Ascending aorta (tissue), 2 donors: Measurements from ENCODE around the gene TENT5A. TPM values are rescaled to one million over a fixed set of nuclear protein-coding genes. Genes with fewer than 3 reads are reported as not detected.

Experiments
- DNase-seq, 2 donors: peaks; one replicate each; pipeline ENCODE4 v3.0.0-alpha.2; 2019; ENCODE audit warnings: low spot score in 2 of 2
- H3K27ac ChIP-seq, 2 donors: fragments of 200-600 bp; sonication (generic); one replicate each; pipeline ENCODE4 v1.5.1; 2016 to 2017; ENCODE audit warnings: mild to moderate bottlenecking in 1 of 2
- H3K27me3 ChIP-seq: fragments of 200-600 bp; sonication (generic); one replicate; pipeline ENCODE4 v1.5.1; 2017
- H3K36me3 ChIP-seq, 2 donors: fragments of 200-600 bp; sonication (generic); one replicate each; pipeline ENCODE4 v1.5.1; 2016
- H3K4me1 ChIP-seq, 2 donors: fragments of 200-600 bp; sonication (generic); one replicate each; pipeline ENCODE4 v1.5.1; 2016 to 2017; ENCODE audit warnings: mild to moderate bottlenecking in 1 of 2
- H3K4me3 ChIP-seq, 2 donors: fragments of 200-600 bp; sonication (generic); one replicate each; pipeline ENCODE4 v1.5.1; 2016 to 2017; ENCODE audit warnings: mild to moderate bottlenecking in 1 of 2
- H3K9me3 ChIP-seq, 2 donors: fragments of 200-600 bp; sonication (generic); one replicate each; pipeline ENCODE4 v1.5.1; 2016
- CTCF ChIP-seq, 3 experiments: fragments of 200-600 bp in 2 of 3; fragments of 450-650 bp in 1 of 3; sonication (generic) in 2 of 3; IDR thresholded peaks; one replicate each; pipeline ENCODE4 v1.5.1; 2016 to 2019; ENCODE audit warnings: antibody characterized with exemption in 3 of 3, mild to moderate bottlenecking in 1 of 3, moderate library complexity in 1 of 3
- intact Hi-C: fragments of 100-400 bp; cut with DNase I; formaldehyde crosslinking; loops from one replicate; pipeline ENCODE4 v1.15.1; 2023
- total RNA-seq: library from RNA; depleted of rRNA; stranded (reverse); fragments of >200 nt; gene quantifications from one replicate; pipeline ENCODE4 v1.1.0, GENCODE V29; 2016

TENT5A gene
- total RNA-seq, 1 donor from 2014 or later: 9.6 TPM

- intact Hi-C loops: no loop called here
- DNase-seq: no peak
- H3K4me1 ChIP-seq: no peaks in the 10 kb centered on the region
- no peak overlapping the region for H3K27ac ChIP-seq
- H3K9me3 ChIP-seq: peaks cover 0 to 7% of the 10 kb centered on the region in 2 donors
- TF ChIP-seq CTCF (IDR thresholded peaks at IDR 0.05): no peak
- H3K27me3 ChIP-seq: no peaks in the 10 kb centered on the region
- H3K36me3 ChIP-seq: no peaks in the 10 kb centered on the region
- H3K4me3 ChIP-seq: no peak overlapping the region
Measured at GRCh38 chr6:81795890-81796289, 43.4 kb upstream of the TENT5A start.

- Histone ChIP-seq H3K9me3 (peaks cover 0 to 7% of the 10 kb centered on the region in 2 donors), H3K4me3 (no peak overlapping the region), H3K27ac (no peak overlapping the region), H3K4me1 (no peaks in the 10 kb centered on the region), H3K27me3 (no peaks in the 10 kb centered on the region), H3K36me3 (no peaks in the 10 kb centered on the region)
- intact Hi-C loops: no loop called here
- no peak for DNase-seq
- no peak for TF ChIP-seq CTCF (IDR thresholded peaks at IDR 0.05)
Measured at GRCh38 chr6:81793821-81794475, 41.5 kb upstream of the TENT5A start.

- Histone ChIP-seq H3K9me3 (peaks cover 0 to 7% of the 10 kb centered on the region in 2 donors), H3K36me3 (no peaks in the 10 kb centered on the region), H3K4me1 (no peaks in the 10 kb centered on the region), H3K27me3 (no peaks in the 10 kb centered on the region), H3K27ac (no peak overlapping the region), H3K4me3 (no peak overlapping the region)
- no peak for DNase-seq
- no peak for TF ChIP-seq CTCF (IDR thresholded peaks at IDR 0.05)
- intact Hi-C loops: no loop called here
Measured at GRCh38 chr6:81792826-81793225, 40.3 kb upstream of the TENT5A start.

GRCh38 chr6:81791756-81792155, 39.3 kb upstream of the TENT5A start:
- Histone ChIP-seq H3K27me3 (no peaks in the 10 kb centered on the region), H3K4me3 (no peak overlapping the region), H3K27ac (no peak overlapping the region), H3K9me3 (peaks cover 0 to 7% of the 10 kb centered on the region in 2 donors), H3K4me1 (no peaks in the 10 kb centered on the region), H3K36me3 (no peaks in the 10 kb centered on the region)
- no peak for DNase-seq
- intact Hi-C loops: no loop called here
- no peak for TF ChIP-seq CTCF (IDR thresholded peaks at IDR 0.05)

GRCh38 chr6:81790034-81790433, 37.6 kb upstream of the TENT5A start:
- peaks cover 0 to 2% of the 10 kb centered on the region in 2 donors for H3K4me1 ChIP-seq
- H3K27ac ChIP-seq: no peak overlapping the region
- no peaks in the 10 kb centered on the region for H3K9me3 ChIP-seq
- intact Hi-C loops: no loop called here
- TF ChIP-seq CTCF (IDR thresholded peaks at IDR 0.05): no peak
- no peak overlapping the region for H3K4me3 ChIP-seq
- no peaks in the 10 kb centered on the region for H3K36me3 ChIP-seq
- H3K27me3 ChIP-seq: no peaks in the 10 kb centered on the region
- DNase-seq: no peak

GRCh38 chr6:81789291-81789690, 36.8 kb upstream of the TENT5A start:
- Histone ChIP-seq H3K27me3 (no peaks in the 10 kb centered on the region), H3K4me3 (no peak overlapping the region), H3K4me1 (peaks cover 0 to 2% of the 10 kb centered on the region in 2 donors), H3K27ac (no peak overlapping the region), H3K9me3 (no peaks in the 10 kb centered on the region), H3K36me3 (no peaks in the 10 kb centered on the region)
- no peak for TF ChIP-seq CTCF (IDR thresholded peaks at IDR 0.05)
- no peak for DNase-seq
- intact Hi-C loops: no loop called here
